Calu3 (cell line): ENCODE results near the gene SMARCA4. TPM values are rescaled to one million over a fixed set of nuclear protein-coding genes. Genes with fewer than 3 reads are reported as not detected.

Source experiments
- BruUV-seq: library from RNA; stranded (reverse); fragments of 400-500 nt; replicated peaks from 2 replicates; lab custom pipeline; 2021; lab: Mats Ljungman, UMichigan
- CTCF ChIA-PET: fragments of 300-600 bp; sonication (Branson Sonifier 250); formaldehyde crosslinking; loops from one replicate; lab custom pipeline; 2022; ENCODE audit warnings: antibody characterized with exemption; lab: Charles Lee
- DNase-seq: peaks from one replicate; pipeline ENCODE4 v3.0.0; 2022
- H3K27ac Mint-ChIP-seq: one replicate; pipeline ENCODE4 v1.8.0; 2022; ENCODE audit warnings: mixed read lengths; ENCODE audit not compliant: unreplicated experiment
- H3K27me3 Mint-ChIP-seq: one replicate; pipeline ENCODE4 v1.8.0; 2022; ENCODE audit warnings: mixed read lengths; ENCODE audit not compliant: unreplicated experiment
- H3K36me3 Mint-ChIP-seq: one replicate; pipeline ENCODE4 v1.8.0; 2022; ENCODE audit warnings: mild to moderate bottlenecking, moderate library complexity, mixed read lengths; ENCODE audit not compliant: insufficient read depth, unreplicated experiment
- H3K4me1 Mint-ChIP-seq: one replicate; pipeline ENCODE4 v1.8.0; 2022; ENCODE audit warnings: mild to moderate bottlenecking, low read depth, mixed read lengths; ENCODE audit not compliant: unreplicated experiment
- H3K4me3 Mint-ChIP-seq: one replicate; pipeline ENCODE4 v1.8.0; 2022; ENCODE audit warnings: mild to moderate bottlenecking, low read depth, moderate library complexity, mixed read lengths; ENCODE audit not compliant: unreplicated experiment
- H3K9me3 Mint-ChIP-seq: one replicate; pipeline ENCODE4 v1.8.0; 2022; ENCODE audit warnings: low read depth, mixed read lengths; ENCODE audit not compliant: unreplicated experiment
- intact Hi-C: fragments of 100-400 bp; cut with micrococcal nuclease; formaldehyde crosslinking; loops from one replicate; pipeline ENCODE4 v1.10.0; 2022; ENCODE audit not compliant: unreplicated experiment
- total RNA-seq: library from RNA; stranded (reverse); gene quantifications from 2 replicates; pipeline ENCODE4 v1.2.3, GENCODE V29; 2022
- TF ChIP-seq, protein P1 (sequence below): fragments of 200-600 bp; IDR thresholded peaks from one replicate; pipeline ENCODE4 v1.8.0; 2022; ENCODE audit warnings: antibody characterized with exemption; ENCODE audit not compliant: unreplicated experiment

SMARCA4 gene
- total RNA-seq, 1 experiment from 2014 or later = 116 TPM

DNA sequence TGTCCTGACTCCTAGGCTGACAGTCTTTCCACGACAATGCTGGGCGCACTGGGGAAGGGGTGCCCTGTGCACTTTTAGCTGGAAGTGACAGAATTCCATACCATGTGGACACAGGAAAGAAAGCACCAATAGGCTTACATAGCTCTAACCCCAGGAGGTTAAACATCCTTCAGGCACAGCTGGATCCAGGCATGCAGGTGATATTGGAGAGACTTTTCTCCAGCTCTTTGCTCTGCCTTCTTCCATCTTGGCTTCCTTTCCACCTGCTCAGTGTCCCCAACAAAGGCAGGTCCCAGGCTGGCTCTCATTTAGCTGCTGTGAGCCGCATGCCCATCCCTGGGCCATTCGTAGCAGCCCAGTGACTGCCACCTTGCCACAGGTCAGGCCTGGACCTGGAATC, 67.3 kb downstream of the SMARCA4 start:
- peaks cover 10% of the 10 kb centered on the region for H3K36me3 Mint-ChIP-seq
- CTCF ChIA-PET = no interaction called here
- no peaks in the 10 kb centered on the region for H3K27me3 Mint-ChIP-seq
- intact Hi-C loops = no loop called here
- no peaks in the 10 kb centered on the region for H3K4me1 Mint-ChIP-seq
- BruUV-seq = no TSS peak
- H3K4me3 Mint-ChIP-seq = no peak overlapping the region
- TF ChIP-seq, protein P1, sequence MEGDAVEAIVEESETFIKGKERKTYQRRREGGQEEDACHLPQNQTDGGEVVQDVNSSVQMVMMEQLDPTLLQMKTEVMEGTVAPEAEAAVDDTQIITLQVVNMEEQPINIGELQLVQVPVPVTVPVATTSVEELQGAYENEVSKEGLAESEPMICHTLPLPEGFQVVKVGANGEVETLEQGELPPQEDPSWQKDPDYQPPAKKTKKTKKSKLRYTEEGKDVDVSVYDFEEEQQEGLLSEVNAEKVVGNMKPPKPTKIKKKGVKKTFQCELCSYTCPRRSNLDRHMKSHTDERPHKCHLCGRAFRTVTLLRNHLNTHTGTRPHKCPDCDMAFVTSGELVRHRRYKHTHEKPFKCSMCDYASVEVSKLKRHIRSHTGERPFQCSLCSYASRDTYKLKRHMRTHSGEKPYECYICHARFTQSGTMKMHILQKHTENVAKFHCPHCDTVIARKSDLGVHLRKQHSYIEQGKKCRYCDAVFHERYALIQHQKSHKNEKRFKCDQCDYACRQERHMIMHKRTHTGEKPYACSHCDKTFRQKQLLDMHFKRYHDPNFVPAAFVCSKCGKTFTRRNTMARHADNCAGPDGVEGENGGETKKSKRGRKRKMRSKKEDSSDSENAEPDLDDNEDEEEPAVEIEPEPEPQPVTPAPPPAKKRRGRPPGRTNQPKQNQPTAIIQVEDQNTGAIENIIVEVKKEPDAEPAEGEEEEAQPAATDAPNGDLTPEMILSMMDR = no peak
- DNase-seq = no peak
- H3K9me3 Mint-ChIP-seq = no peaks in the 10 kb centered on the region
- no peak overlapping the region for H3K27ac Mint-ChIP-seq

DNA sequence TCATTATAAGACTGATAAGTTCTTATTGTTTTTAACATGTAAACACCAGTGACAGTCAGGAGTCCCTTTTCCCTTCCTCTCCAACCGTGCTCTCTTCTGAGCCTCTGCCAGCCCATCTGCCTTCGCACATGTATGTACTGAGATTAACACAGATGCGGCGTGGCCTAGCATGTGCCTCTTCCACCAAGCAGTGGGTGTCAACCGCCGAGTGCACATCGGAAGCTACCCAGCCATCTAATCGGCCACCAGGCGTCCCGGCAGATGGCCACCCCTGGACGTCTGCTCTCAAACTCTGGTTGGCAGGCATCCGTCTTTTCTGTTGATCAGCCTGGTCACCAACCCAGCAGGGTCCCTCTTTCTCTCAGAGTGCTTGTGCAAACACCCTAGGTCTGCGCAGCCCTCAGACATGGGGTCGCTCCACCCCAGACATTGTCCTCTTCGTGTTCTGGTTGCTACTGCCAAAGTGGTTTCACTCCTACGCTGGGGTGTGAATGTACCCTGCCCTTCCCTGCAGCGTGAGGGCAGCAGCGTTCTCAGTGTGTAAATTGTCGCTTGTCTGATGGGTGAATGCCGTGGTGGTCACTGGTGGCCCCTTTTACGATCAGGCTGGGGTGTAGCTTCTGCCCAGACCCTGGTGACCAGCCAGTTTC, 70.7 kb downstream of the SMARCA4 start:
- Mint-ChIP-seq H3K27me3 (no peaks in the 10 kb centered on the region), H3K4me1 (no peaks in the 10 kb centered on the region), H3K9me3 (no peaks in the 10 kb centered on the region), H3K36me3 (peaks cover 19% of the 10 kb centered on the region), H3K27ac (no peak overlapping the region), H3K4me3 (no peak overlapping the region)
- intact Hi-C loops = loop anchor here (10.0 kb wide), 2 partner anchors 103 to 173 kb away; no protein-coding TSS in a partner anchor
- no peak for DNase-seq
- BruUV-seq = no TSS peak
- TF ChIP-seq, protein P1 = no peak
- CTCF ChIA-PET = no interaction called here

DNA sequence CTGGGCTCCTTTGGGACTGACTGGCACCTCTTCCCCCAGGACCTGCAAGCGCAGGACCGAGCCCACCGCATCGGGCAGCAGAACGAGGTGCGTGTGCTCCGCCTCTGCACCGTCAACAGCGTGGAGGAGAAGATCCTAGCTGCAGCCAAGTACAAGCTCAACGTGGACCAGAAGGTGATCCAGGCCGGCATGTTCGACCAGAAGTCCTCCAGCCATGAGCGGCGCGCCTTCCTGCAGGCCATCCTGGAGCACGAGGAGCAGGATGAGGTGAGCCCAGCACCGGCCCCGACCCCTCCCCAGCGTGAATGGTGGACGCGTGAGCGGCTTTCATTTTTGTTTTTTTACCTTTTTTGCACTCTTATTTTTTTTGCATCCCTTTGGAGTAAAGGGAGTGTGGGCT, 72.4 kb downstream of the SMARCA4 start:
- Mint-ChIP-seq H3K27ac (no peak overlapping the region), H3K9me3 (no peaks in the 10 kb centered on the region), H3K36me3 (peaks cover 21% of the 10 kb centered on the region), H3K27me3 (no peaks in the 10 kb centered on the region), H3K4me3 (no peak overlapping the region), H3K4me1 (no peaks in the 10 kb centered on the region)
- CTCF ChIA-PET = no interaction called here
- intact Hi-C loops = loop anchor here (10.0 kb wide), 2 partner anchors 102 to 172 kb away; no protein-coding TSS in a partner anchor
- DNase-seq = no peak
- TF ChIP-seq, protein P1 = no peak
- BruUV-seq = no TSS peak

DNA sequence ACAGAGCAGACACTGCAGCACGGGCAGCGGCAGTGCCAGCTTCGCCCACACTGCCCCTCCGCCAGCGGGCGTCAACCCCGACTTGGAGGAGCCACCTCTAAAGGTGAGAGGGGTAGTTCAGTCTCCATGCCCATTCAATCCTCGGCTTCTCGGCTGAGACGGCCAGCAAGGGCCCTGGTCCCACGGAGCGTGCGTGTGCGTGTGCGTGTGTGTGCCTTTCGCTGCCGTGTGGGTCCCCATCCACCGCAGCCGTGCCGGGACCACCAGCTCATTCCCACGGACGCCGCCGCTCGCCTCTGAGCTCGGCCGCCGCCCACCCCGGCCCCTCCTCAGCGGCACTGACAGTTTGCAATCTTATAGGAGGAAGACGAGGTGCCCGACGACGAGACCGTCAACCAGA, 72.9 kb downstream of the SMARCA4 start:
- H3K4me1 Mint-ChIP-seq = no peaks in the 10 kb centered on the region
- no peak overlapping the region for H3K27ac Mint-ChIP-seq
- intact Hi-C loops = loop anchor here (10.0 kb wide), 2 partner anchors 101 to 171 kb away; no protein-coding TSS in a partner anchor
- no peak for DNase-seq
- BruUV-seq = no TSS peak
- TF ChIP-seq, protein P1 = no peak
- no peak overlapping the region for H3K4me3 Mint-ChIP-seq
- H3K36me3 Mint-ChIP-seq = peaks cover 25% of the 10 kb centered on the region
- no peaks in the 10 kb centered on the region for H3K9me3 Mint-ChIP-seq
- CTCF ChIA-PET = no interaction called here
- no peaks in the 10 kb centered on the region for H3K27me3 Mint-ChIP-seq
